Left ventricle myocardium inferior (tissue), 1 donor: ENCODE data around the gene PTGER4. TPM values are rescaled to one million over a fixed set of nuclear protein-coding genes. Genes with fewer than 3 reads are reported as not detected.
A peak's percentile ranks its signal among the peaks of the same experiment; 100 is the strongest.
"Not testable (repeated sequence)": the region's sequence is repeated elsewhere in the genome, so short reads cannot be mapped to it uniquely, and the experiment has no call there.

ENCODE experiments used
- DNase-seq: peaks from one replicate; pipeline ENCODE4 v3.0.0-alpha.2; 2020
- H3K27ac ChIP-seq: fragments of 200-600 bp; replicated peaks from 2 replicates; pipeline ENCODE4 v1.8.0; 2021
- H3K27me3 ChIP-seq: fragments of 200-600 bp; 2 replicates; pipeline ENCODE4 v1.8.0; 2021; ENCODE audit warnings: low read depth
- H3K36me3 ChIP-seq: fragments of 200-600 bp; 2 replicates; pipeline ENCODE4 v1.8.0; 2021
- H3K4me1 ChIP-seq: fragments of 200-600 bp; 2 replicates; pipeline ENCODE4 v1.8.0; 2021
- H3K4me3 ChIP-seq: fragments of 200-600 bp; 2 replicates; pipeline ENCODE4 v1.8.0; 2021; ENCODE audit warnings: mild to moderate bottlenecking, moderate library complexity
- H3K9me3 ChIP-seq: fragments of 200-600 bp; replicated peaks from 2 replicates; pipeline ENCODE4 v1.8.0; 2021
- intact Hi-C: fragments of 100-400 bp; cut with micrococcal nuclease; formaldehyde crosslinking; loops from one replicate; pipeline ENCODE4 v1.11.0; 2022
- total RNA-seq: library from RNA; stranded (reverse); fragmentation: NEBNext Ultra II Directional; extraction: Animal tissue kit (Norgen Biotek cat#: 25700); gene quantifications from one replicate; pipeline ENCODE4 v1.2.1, GENCODE V29; 2021
- TF ChIP-seq, protein P1 (sequence below): fragments of 200-600 bp; IDR thresholded peaks from 2 replicates; pipeline ENCODE4 v1.8.0; 2021; ENCODE audit warnings: antibody characterized with exemption, mild to moderate bottlenecking, borderline replicate concordance
- donor health status: DM: no; HTN: yes; CAD: no; lungs with severe emphysema.

Gene PTGER4
- total RNA-seq, 1 donor from 2014 or later = 6.2 TPM

DNA sequence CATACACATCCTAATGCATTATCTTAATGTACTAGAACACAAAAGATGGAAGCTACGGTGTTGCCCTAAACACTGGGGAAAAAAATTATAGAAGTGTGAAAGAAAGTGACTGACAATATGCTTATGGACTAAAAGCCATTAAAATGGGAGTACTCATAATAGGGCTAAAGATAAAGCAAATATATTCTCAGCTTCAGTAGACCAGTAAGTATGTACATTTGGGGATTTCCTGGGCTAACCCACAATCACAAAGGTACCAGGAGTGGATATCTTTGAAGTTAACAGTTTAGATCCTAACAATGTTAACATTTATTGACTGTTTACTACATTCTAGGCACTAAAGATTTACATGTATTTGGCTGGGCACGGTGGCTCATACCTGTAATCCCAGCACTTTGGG is 36.9 kb downstream of the PTGER4 start:
- peaks cover 6% of the 10 kb centered on the region for H3K9me3 ChIP-seq
- H3K27ac ChIP-seq = no peak overlapping the region
- no peak for DNase-seq
- H3K4me1 ChIP-seq = no peaks in the 10 kb centered on the region
- TF ChIP-seq, protein P1, sequence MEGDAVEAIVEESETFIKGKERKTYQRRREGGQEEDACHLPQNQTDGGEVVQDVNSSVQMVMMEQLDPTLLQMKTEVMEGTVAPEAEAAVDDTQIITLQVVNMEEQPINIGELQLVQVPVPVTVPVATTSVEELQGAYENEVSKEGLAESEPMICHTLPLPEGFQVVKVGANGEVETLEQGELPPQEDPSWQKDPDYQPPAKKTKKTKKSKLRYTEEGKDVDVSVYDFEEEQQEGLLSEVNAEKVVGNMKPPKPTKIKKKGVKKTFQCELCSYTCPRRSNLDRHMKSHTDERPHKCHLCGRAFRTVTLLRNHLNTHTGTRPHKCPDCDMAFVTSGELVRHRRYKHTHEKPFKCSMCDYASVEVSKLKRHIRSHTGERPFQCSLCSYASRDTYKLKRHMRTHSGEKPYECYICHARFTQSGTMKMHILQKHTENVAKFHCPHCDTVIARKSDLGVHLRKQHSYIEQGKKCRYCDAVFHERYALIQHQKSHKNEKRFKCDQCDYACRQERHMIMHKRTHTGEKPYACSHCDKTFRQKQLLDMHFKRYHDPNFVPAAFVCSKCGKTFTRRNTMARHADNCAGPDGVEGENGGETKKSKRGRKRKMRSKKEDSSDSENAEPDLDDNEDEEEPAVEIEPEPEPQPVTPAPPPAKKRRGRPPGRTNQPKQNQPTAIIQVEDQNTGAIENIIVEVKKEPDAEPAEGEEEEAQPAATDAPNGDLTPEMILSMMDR = no peak
- peaks cover 23% of the 10 kb centered on the region for H3K36me3 ChIP-seq
- no peaks in the 10 kb centered on the region for H3K27me3 ChIP-seq
- intact Hi-C loops = no loop called here
- no peak overlapping the region for H3K4me3 ChIP-seq

DNA sequence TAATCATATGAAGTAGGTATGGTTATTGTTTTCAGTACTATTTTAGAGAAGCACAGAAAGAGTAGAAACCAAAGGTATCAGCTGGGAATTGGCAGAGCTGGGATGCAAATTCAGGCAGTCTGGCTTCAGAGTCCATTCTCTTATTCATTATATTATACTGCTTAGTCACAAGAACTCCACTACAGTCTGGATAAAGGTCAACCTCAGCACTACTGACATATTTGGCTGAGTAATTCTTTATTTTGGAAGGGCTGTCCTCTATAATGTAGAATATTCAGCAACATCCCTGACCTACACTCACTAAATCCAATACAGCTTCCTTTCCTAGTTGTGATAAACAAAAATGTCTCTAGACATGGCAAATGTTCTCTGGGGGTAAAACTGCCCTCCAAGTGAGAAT is 37.6 kb downstream of the PTGER4 start:
- intact Hi-C loops = no loop called here
- Histone ChIP-seq H3K9me3 (peaks cover 10% of the 10 kb centered on the region), H3K27me3 (no peaks in the 10 kb centered on the region), H3K27ac (no peak overlapping the region), H3K4me1 (no peaks in the 10 kb centered on the region), H3K4me3 (no peak overlapping the region), H3K36me3 (peaks cover 30% of the 10 kb centered on the region)
- TF ChIP-seq, protein P1 = no peak
- no peak for DNase-seq

DNA sequence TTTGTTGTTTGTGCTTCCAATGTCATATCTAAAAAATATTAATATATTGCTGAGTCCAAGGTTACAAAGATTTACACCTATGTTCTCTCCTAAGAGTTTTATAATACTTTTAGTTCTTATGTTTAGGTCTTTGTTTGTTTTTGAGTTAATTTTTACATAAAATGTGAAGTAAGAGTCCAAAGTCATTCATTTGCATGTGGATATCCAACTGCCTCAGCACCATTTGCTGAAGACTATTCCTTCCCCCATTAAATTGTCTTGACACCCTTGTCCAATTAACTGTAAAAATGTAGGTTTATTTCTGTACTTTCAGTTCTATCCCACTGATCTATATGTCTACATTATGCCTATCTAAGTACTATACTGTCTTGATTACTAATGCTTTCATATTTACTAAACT is 40.4 kb downstream of the PTGER4 start:
- Histone ChIP-seq H3K4me3 (no peak overlapping the region), H3K36me3 (peaks cover 46% of the 10 kb centered on the region), H3K9me3 (peaks cover 13% of the 10 kb centered on the region), H3K27me3 (no peaks in the 10 kb centered on the region), H3K4me1 (no peaks in the 10 kb centered on the region), H3K27ac (no peak overlapping the region)
- no peak for DNase-seq
- TF ChIP-seq, protein P1 = no peak
- intact Hi-C loops = no loop called here

DNA sequence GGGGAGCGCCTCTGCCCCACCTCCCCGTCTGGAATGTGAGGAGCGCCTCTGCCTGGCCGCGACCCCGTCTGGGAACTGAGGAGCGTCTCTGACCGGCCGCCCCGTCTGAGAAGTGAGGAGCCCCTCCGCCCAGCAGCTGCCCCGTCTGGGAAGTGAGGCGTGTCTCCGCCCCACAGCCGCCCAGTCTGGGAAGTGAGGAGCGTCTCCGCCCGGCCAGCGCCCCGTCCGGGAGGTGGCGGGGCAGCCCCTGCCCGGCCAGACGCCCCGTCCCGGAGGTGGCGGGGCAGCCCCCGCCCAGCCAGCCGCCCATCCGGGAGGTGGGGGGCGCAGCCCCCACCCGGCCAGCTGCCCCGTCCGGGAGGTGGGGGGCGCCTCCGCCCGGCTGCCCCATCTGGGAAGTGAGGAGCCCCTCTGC is 42.8 kb downstream of the PTGER4 start:
- H3K36me3 ChIP-seq = peaks cover 59% of the 10 kb centered on the region
- intact Hi-C loops = not testable (repeated sequence)

DNA sequence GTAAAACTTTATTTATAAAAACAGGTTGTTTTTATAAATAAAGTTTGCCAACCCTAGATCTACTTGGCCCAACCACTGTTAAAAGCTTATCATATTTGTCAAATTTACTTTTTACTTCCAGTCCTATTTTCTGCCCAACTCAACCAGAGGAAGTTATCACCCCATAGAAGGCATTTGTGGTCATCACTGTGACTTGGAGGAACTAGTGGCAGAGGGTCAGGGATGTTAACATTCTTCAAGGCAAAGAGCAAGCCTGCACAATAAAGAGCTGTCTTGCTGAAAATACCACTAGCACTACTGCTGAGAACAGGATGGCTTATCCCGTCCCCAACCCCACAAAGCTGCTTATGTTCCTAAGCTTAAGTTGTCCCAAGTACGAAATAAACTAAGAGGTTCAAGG is 53.7 kb downstream of the PTGER4 start:
- H3K27me3 ChIP-seq = no peaks in the 10 kb centered on the region
- H3K4me1 ChIP-seq = peaks cover 30% of the 10 kb centered on the region
- TF ChIP-seq, protein P1 = no peak
- peaks cover 1% of the 10 kb centered on the region for H3K36me3 ChIP-seq
- H3K27ac ChIP-seq = peak overlapping the region; percentile 26
- no peak for DNase-seq
- H3K9me3 ChIP-seq = peaks cover under 1% of the 10 kb centered on the region
- no peak overlapping the region for H3K4me3 ChIP-seq
- intact Hi-C loops = loop anchor here (10.0 kb wide), 1 partner anchor 779 kb away; no protein-coding TSS in a partner anchor

More for the DNA sequence above, 42.8 kb downstream of the PTGER4 start:
- H3K27ac ChIP-seq, DNase-seq, H3K4me1 ChIP-seq, H3K27me3 ChIP-seq, H3K4me3 ChIP-seq: not testable (repeated sequence)
- H3K9me3 ChIP-seq = peaks cover 13% of the 10 kb centered on the region

DNA sequence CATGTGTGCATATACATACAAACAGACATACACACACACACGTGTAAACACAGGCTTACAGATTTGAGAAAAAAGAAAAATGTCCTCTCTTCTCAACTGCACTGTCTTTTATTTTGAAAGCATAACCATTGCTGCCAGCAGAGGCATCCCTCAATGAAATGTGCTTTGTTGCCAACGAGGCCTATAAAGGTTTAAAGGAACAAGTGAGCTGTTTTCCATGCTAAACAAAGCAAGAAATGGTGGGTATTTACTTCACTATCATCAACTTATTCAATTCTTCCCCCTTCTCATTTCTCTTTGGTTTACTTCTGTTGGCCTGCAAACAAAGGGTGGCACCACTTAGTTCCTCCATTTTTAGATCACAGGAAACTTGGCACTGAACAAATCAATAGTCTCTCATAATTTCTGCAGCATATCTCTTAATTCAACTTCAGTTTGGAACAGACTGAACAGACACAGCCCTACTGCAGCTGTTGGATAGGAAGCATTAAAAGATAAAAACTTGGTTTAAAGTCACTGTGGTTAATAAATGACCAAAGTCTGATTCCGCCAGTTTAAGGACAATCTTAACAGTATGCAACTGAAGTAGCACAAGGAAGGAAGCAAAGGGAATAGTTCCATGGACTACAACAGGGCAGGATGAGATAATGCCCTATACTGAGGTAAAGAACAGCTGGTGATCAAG is 54.3 kb downstream of the PTGER4 start:
- Histone ChIP-seq H3K27me3 (no peaks in the 10 kb centered on the region), H3K36me3 (peaks cover 5% of the 10 kb centered on the region), H3K9me3 (peaks cover 6% of the 10 kb centered on the region), H3K4me3 (no peak overlapping the region), H3K27ac (peak overlapping the region; percentile 26), H3K4me1 (peaks cover 30% of the 10 kb centered on the region)
- TF ChIP-seq, protein P1 = no peak
- DNase-seq = no peak
- intact Hi-C loops = loop anchor here (10.0 kb wide), 1 partner anchor 779 kb away; no protein-coding TSS in a partner anchor
